ENCODE measurements around the gene LCK.
"Not testable (repeated sequence)": the region's sequence is repeated elsewhere in the genome, so short reads cannot be mapped to it uniquely, and the experiment has no call there.

The LCK gene

DNA sequence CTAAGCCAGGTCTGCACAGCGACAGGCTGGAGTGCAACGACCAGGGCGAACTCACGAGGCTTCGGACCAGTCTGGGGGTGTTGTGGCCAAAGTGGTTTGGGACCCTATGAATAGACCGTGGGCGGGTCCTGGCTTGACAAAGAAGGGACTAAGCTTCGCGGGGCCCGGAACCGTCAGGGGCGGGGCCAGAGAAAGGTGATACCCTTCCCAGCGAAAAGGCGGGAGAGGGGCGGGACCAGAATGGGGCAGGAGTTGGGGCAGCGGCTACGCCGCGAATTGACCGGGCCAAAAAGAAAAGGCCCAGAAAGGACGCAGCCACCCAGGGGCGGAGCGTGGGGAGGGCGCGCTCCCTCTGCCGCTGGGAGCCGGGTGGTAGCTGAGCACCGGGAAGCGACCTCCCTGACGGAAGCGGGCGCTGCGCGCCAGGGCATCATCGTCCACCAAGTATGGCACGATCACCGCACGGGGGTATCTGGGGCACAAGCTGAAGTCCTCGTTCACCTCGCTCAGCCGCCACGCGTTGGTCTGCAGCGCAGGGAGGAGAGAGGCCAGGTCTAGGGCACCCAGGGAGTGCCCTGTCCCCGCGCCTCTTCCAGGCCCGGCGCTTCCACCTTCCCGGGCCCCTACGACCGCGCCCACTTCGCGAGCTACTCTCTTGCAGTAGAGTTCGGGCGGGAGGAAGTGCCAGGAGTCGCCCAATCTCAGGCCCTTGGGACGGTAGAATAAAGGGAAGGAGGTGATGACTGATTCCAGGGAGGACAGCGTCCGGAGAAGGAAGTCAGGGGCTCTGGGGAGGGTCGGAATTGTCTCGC, 10.7 kb upstream of the LCK start:
- peak; percentile 70 for DNase-seq

DNA sequence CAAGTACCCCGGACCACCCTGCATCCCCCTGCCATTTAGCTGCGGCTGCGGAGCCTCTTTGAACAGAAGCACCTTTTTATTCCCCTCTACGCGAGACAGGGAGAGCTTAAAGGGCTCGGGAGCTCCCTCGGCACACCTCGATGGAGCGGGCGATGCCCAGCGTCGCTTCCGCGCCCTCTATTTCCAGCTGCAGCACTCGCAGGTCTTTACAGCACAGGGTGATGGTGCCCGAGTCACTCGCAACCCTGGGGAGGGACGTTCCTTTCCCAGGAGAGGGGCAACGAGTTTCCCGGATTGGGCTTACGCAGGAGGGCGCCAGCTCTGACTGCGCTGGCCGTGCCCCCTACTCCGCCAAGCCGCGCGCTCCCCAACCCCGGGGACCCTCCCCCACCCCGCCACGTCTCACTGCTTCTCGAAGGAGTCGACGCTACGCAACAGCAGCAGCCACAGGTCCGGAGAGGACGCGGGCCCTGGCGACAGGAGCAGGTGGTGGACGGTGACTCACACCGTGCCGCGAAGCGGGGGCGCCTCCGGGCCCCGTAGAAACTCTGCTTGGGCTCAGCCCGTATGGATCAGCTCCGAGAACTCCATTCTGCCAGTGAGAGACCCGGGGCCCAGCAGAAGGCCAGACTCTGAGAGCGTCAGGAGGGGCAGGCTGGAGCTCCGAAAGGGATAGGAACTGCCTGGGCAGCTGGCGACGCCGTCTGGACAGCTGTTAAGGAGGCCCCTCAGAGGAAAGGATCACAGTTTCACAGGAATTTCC, 9.9 kb upstream of the LCK start:
- peak; percentile 26 for DNase-seq

DNA sequence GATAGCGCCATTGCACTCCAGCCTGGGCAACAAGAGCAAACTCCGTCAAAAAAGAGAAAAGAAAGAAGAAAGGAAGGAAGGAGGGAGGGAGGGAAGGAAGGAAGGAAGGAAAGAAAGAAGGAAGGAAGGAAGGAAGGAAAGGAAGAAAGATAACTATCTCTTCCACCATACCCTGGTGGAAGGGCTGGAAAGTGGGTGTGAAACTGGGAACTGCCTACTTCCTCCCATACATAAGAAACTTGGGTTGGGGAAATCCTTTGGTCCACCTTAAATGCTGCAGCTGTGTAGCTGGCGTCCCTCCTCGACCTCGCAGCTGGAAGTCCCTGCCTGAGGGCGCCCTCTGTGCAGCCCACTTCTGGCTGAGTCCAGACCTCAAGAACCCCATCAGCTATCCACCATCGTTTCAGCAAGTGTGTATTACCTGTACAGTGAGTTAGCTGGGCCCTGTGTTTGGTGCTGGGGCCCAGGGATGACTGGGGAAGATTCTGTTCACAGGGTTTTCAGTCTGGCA, 8.7 kb upstream of the LCK start:
- no peak for DNase-seq

DNA sequence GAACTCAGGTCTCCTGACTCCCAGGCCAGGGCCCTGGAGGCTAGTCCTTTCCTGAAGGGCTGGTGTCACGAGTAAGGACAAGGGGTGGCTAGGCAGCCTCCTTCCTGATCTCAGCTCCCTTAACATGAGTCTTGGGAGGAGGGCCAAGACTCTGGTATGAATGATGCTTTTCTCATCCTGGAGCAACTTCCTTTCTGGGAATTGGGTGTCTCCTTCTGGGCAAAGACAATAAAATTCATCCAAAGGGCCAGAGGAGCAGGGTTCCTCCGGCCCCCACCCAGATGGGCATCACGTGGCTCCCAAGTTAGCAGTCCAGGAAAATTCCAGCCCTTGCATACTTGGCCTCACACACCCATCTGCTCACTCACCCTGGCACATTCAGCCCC, 4.2 kb upstream of the LCK start, which contains the start of gene FAM167B:
Gene FAM167B (plus strand): TSS at position 335 of the 386 bp plus-strand sequence. CDS start 200 bp downstream, outside the sequence.
- no peak for DNase-seq

DNA sequence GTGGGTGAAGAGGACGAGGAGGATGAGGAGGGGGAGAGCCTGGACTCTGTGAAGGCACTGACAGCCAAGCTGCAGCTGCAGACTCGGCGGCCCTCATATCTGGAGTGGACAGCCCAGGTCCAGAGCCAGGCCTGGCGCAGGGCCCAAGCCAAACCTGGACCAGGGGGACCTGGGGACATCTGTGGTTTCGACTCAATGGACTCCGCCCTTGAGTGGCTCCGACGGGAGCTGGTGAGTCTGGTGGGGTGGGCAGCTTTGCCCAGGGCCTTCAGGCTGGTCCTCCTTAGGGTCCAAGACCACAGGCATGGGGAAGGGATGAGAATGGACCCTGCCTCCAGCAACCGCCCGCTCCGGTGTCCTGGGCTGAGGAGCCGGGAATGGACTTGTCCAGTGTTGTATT, 3.6 kb upstream of the LCK start:
- no peak for DNase-seq

DNA sequence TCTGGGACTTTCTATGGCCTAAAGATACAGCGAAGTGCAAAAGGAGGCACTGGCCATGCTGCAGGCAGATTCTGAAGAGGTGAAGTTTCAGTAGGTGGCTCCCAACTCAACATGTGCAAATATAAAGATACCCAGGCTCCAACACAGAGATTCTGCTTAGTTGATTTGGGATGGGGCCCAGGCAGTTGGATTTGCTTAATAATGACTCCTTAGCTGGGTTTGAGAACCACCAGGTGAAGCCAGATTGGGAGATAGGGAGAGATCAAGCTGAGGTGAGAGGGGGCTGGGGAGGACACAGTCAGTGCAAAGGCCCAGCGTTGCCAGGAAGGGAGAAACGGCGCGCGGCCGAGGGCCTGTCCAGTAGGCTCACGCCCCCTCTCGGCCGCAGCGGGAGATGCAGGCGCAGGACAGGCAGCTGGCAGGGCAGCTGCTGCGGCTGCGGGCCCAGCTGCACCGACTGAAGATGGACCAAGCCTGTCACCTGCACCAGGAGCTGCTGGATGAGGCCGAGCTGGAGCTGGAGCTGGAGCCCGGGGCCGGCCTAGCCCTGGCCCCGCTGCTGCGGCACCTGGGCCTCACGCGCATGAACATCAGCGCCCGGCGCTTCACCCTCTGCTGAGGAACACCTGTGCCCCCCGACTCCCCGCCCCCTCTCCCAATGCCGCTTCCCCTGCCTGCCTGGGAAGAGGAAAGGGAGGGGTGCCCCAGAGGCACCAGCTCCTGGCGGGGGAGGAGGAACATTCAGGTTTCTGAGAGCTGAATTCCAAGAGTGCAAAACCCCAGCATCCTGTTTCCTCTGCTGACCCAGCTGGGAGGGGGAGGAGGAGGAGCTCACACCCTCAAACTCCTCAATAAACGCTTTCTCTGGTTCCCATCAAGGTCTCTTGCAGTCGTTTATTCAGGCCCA, 2.8 kb upstream of the LCK start:
- peak; percentile 71 for DNase-seq

DNA sequence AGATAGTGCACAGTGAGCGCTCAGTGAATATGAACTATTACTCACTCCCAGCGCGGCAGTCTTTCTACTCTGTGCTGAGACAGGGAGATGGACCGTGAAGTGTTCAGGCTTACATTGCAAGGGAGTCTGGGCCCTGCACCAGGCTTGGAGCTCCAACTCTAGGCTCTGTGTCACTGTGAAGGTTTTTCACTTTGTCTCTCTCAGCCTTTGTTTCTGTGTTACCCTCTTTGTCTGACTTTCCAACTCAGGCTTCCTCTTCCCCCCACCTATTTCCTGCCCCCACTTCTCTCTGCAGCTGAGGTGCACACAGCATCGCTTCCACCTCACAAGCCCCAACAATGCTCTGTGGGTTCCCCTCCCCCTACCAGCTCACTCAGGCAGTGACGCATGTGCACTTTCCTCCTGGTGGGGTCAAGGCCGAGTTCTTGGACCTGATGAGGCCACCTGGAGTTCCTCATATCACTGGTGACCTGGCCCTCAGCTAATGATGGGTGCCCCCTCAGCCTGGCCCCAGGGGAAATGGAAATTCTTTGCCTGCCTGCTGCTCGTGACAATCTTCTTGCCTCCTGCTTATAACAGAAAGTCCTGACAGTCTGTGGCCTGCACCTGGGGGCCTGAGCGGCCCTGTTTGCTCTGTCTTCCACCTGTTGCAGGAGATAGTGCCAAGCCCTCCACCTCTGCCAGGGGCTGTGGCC, 1.1 kb upstream of the LCK start:
- DNase-seq, result no peak

DNA sequence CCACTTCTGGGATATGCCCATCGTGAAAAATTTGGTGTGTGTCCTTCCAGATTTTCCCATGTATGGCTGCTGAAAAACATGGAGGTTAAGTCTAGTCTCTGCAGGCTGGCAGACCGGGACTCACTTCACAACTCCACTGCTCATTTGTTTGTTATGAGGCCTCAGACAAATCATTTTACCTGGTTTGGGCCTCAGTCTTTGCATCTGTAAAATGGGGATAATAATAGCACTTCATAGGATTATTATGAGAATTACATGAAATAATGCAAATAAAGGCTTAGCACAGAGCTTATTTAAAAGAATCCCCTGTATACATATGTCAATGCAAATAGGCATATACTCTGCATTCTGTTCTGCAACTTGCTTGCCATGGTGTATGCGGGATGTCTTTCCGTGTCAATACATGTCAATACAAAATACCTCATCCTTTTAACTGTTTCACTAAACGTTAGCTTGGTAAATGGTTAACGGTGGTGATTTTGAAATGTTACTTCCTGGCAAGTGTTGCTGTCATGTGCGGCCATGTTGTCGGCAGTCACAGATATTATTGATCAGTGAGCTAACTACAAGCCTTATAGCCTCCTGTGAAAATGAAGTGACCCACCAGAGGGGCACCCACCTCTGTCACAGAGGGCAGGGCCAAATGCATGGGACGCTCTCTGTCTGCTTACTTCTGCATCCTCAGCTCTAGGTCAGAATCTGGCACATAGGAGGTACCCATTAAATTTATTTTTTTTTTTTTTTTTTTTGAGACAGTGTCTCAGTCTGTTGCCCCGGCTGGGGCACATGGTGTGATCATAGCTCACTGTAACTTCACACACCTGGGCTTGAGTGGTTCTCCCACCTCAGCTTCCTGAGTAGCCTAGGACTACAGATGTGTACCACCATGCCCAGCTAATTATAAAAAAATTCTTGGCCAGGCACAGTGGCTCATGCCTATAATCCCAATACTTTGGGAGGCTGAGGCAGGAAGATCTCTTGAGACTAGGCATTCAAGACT, 4.3 kb downstream of the LCK start:
- DNase-seq, result no peak

DNA sequence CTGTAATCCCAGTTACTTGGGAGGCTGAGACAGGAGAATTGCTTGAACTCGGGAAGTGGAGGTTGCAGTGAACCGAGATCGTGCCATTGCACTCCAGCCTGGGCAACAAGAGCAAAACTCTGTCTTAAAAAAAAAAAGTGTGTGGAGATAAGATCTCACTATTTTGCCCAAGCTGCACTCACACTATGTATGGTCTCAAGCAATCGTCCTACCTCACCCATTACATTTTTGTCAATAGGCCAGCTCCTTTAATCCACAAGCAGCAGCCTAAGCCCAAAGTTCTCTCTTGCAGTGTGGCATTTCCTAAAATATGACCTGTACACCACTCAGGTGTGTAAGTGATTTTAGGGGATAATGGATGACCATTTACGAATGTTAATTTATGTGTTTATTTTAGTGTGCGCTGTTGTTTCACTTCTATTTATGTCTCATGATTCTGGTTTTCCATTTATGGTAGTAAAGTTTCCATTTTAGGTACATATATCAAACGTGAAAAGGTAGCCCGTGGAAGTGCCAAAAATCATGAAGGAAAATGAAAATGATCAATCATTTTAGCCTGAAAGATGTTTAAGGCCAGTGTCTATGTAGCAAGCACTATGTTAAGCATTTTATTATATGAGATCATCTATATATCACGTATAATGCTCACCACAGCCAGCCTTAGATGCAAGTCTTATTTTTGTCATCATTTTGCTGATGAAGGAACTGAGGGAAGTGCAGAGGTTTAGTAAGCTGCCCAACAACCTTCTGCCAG, 5.6 kb downstream of the LCK start:
- no peak for DNase-seq

DNA sequence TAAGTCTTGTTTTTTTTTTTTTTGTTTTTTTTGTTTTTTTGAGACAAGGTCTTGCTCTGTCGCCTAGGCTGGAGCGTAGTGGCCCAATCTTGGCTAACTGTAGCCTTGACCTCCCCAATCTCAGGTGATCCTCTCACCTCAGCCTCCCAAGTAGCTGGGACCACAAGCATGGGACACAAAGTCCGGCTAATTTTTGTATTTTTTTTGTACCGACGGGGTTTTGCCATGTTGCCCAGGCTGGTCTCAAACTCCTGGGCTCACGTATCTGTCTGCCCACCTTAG, 6.1 kb downstream of the LCK start:
- DNase-seq, result no peak

DNA sequence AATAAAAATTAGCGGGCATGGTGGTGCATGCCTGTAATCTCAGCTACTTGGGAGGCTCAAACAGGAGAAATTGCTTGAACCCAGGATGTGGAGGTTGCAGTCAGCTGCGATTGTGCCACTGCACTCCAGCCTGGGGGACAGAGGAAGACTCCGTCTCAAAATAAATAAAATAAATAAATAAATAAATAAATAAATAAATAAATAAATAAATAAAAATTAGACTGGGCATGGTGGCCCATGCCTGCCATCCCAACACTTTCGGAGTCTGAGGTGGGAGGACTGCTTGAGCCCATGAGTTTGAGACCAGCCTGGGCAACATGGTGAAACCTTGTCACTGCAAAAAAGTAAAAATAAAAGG, 12.2 kb downstream of the LCK start:
- DNase-seq, result not testable (repeated sequence)

DNA sequence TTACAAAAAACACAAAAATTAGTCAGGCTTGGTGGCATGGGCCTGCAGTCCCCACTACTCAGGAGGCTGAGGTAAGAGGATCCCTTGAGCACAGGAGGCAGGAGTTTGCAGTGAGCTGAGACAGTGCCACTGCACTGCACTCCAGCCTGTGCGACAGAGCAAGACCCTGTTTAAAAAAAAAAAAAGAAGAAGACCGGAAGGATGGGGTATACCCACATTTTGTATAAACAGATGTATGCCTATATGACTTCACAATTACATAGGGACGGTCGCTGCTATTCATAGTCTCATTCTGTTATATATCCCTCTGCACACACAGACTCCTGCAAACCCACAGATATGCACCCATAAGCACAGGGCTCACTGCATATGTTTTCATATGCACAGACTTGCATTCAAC, 12.7 kb downstream of the LCK start:
- no peak for DNase-seq

DNA sequence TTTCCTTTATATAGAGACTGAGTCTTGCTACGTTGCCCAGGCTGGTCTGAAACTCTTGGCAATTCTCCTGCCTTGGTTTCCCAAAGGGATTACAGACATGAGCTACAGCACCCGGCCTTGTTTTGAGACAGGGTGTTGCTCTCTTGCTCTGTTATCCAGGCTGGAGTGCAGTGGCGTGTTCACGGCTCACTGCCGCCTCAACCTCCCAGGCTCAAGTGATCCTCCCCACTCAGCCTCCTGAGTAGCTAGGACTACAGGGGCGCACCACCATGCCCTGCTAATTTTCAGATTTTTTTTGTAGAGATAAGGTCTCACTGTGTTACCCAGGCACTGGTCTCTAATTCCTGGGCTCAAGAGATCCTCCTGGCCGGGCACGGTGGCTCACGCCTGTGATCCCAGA, 14.8 kb downstream of the LCK start:
- no peak for DNase-seq

DNA sequence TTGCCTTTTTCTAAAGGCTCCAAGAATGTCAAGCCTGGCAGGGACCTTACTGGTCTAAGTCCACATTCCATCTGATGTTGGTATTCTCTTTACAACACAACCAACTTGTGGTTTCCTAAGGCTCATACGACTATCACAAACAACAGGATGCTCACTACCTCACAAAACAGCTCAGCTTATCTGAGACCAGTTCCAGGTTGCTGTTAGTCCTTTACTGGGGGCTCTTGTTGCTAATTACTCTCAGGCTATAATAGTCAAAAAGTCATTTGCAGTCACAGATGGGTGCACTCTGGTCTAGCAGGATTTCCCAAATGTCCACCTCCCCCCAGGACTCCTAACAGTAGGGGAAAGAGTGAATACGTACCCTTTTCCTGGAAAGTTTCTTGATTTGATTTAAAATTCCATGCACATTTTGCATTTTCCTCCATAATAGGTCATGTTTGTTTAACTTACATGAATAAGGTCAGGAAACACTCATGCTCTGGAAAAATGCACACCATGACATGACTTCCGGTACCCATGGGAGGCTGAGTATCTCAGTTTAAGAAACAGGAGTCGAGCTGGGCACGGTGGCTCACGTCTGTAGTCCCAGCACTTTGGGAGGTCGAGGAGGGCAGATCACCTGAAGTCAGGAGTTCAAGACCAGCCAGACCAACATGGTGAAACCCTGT, 16.0 kb downstream of the LCK start:
- DNase-seq, result no peak

DNA sequence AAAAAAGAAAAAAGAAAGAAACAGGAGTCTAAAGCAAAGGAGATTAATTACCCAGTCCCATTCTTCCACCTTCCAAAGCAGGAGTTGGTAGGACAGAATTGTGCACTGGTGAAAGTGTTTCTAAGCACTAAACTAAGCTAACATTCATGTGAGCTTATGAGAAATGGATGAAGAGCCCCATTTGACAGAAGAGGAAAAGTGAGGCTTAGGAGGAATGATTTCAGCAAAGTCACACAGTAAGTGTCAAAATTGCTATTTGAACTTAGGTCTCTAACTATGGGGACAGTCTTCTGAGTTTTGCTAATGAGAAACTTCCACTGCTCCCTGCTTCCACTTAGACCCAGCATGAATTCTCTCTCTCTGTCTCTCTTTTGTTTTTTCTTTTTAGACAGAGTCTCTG, 18.7 kb downstream of the LCK start:
- no peak for DNase-seq

DNA sequence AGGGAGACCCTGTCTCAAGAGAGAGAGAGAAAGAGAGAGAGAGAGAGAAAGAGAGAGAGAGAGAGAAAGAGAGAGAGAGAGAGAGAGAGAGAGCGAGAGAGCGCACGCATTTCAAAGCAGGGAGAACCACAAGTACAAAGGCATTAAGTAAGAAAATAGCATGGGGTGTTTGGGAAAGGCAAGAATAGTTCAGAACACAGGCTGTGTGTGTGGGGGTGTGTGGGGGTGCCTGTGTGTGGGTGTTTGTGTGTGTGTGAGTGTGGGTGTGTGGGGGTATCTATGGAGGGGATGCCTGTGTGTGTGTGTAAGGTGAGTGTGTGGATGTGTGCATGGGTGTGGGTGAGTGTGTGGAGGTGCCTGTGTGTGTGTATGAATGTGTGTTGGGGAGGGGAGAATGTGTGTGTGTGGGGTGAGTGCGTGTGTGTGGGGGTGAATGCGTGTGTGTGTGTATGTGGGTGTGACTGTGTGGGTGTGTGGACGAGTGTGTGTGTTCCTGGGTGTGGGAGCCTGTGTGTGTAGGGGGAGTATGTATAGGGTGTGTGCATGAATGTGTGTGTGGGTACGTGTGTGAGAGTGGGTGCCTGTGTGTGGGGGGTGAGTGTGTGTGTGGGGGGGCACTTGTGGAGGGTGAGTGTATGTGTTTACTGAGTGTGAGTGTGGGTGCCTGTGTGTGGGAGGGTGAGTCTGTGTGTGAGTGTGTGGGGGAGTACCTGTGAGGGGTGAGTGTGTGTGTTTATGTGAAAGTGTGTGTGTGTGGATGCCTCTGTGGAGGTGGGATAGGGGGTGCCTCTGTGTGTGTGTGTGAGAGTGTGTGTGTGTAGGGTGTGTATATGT, 21.7 kb downstream of the LCK start:
- no peak for DNase-seq

DNA sequence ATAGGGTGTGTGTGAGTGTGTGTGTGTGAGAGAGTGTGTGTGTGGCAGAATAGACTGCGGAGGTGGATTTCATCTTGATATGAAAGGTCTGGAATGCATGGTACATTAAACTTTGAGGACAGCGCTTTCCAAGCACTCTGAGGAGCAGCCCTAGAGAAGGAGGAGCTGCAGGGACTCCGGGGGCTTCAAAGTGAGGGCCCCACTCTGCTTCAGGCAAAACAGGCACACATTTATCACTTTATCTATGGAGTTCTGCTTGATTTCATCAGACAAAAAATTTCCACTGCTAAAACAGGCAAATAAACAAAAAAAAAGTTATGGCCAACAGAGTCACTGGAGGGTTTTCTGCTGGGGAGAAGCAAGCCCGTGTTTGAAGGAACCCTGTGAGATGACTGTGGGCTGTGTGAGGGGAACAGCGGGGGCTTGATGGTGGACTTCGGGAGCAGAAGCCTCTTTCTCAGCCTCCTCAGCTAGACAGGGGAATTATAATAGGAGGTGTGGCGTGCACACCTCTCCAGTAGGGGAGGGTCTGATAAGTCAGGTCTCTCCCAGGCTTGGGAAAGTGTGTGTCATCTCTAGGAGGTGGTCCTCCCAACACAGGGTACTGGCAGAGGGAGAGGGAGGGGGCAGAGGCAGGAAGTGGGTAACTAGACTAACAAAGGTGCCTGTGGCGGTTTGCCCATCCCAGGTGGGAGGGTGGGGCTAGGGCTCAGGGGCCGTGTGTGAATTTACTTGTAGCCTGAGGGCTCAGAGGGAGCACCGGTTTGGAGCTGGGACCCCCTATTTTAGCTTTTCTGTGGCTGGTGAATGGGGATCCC, 22.5 kb downstream of the LCK start:
- DNase-seq, result no peak

DNA sequence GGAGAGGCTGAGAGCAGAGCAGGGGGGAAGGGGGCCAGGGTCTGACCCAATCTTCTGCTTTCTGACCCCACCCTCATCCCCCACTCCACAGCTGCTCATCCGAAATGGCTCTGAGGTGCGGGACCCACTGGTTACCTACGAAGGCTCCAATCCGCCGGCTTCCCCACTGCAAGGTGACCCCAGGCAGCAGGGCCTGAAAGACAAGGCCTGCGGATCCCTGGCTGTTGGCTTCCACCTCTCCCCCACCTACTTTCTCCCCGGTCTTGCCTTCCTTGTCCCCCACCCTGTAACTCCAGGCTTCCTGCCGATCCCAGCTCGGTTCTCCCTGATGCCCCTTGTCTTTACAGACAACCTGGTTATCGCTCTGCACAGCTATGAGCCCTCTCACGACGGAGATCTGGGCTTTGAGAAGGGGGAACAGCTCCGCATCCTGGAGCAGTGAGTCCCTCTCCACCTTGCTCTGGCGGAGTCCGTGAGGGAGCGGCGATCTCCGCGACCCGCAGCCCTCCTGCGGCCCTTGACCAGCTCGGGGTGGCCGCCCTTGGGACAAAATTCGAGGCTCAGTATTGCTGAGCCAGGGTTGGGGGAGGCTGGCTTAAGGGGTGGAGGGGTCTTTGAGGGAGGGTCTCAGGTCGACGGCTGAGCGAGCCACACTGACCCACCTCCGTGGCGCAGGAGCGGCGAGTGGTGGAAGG, 23.7 kb downstream of the LCK start:
- DNase-seq, result no peak
